OCI-LY7 (cell line): Measurements from ENCODE around the gene ATP8B4. TPM values are rescaled to one million over a fixed set of nuclear protein-coding genes. Genes with fewer than 3 reads are reported as not detected.

Source experiments
- BruUV-seq: library from RNA; stranded (reverse); fragments of 400-500 nt; replicated peaks from 2 replicates; lab custom pipeline; 2021; lab: Mats Ljungman, UMichigan
- CTCF ChIA-PET: fragments of 300-600 bp; sonication (Branson Sonifier 250); formaldehyde crosslinking; loops from one replicate; lab custom pipeline; 2022; ENCODE audit warnings: antibody characterized with exemption; ENCODE audit not compliant: unreplicated experiment; lab: Charles Lee
- POLR2A ChIA-PET: fragments of 300-600 bp; sonication (Branson Sonifier 250); formaldehyde crosslinking; loops from one replicate; lab custom pipeline; 2022; ENCODE audit warnings: antibody characterized with exemption; lab: Charles Lee
- DNase-seq: peaks from one replicate; pipeline ENCODE4 v3.0.0-alpha.2; 2015; ENCODE audit warnings: low spot score
- H2AFZ ChIP-seq: fragments of 200-600 bp; sonication (generic), shearing (Covaris generic); 2 replicates; pipeline ENCODE4 v1.6.1; 2014; ENCODE audit warnings: mild to moderate bottlenecking, antibody characterized with exemption, low read length, moderate library complexity
- H3K27ac ChIP-seq: fragments of 200-600 bp; sonication (generic); 2 replicates; pipeline ENCODE4 v1.5.1; 2014; ENCODE audit warnings: mixed run types, low read depth, mild to moderate bottlenecking, moderate library complexity, low read length, inconsistent platforms; ENCODE audit not compliant: poor library complexity, severe bottlenecking
- H3K36me3 ChIP-seq: fragments of 200-600 bp; sonication (generic); 2 replicates; pipeline ENCODE4 v1.6.1; 2014; ENCODE audit warnings: mild to moderate bottlenecking, antibody characterized with exemption, low read length, moderate library complexity, mixed read lengths; ENCODE audit not compliant: insufficient read depth
- H3K4me1 ChIP-seq: fragments of 200-600 bp; sonication (generic); 2 replicates; pipeline ENCODE4 v1.5.1; 2014; ENCODE audit warnings: mild to moderate bottlenecking, low read length; ENCODE audit not compliant: insufficient read depth, poor library complexity, severe bottlenecking
- H3K4me2 ChIP-seq: fragments of 200-600 bp; sonication (generic); 2 replicates; pipeline ENCODE4 v1.6.1; 2014; ENCODE audit warnings: mild to moderate bottlenecking, low read length
- H3K4me3 ChIP-seq: fragments of 200-600 bp; sonication (generic); 2 replicates; pipeline ENCODE4 v1.5.1; 2014; ENCODE audit warnings: mild to moderate bottlenecking, low read depth, low read length; ENCODE audit not compliant: poor library complexity, severe bottlenecking
- H3K79me2 ChIP-seq: fragments of 200-600 bp; sonication (generic); 2 replicates; pipeline ENCODE4 v1.6.1; 2016; ENCODE audit warnings: low read depth, mild to moderate bottlenecking, low read length, moderate library complexity, mixed read lengths; ENCODE audit not compliant: insufficient read depth
- H3K9me2 ChIP-seq: fragments of 200-600 bp; sonication (generic); 2 replicates; pipeline ENCODE4 v1.6.1; 2016; ENCODE audit warnings: mild to moderate bottlenecking, low read length, mixed read lengths; ENCODE audit not compliant: insufficient read depth
- H3K9me3 ChIP-seq: fragments of 200-600 bp; sonication (generic); 2 replicates; pipeline ENCODE4 v1.6.1; 2014; ENCODE audit warnings: mild to moderate bottlenecking, mixed run types, low read length, mixed read lengths
- H4K20me1 ChIP-seq: fragments of 200-600 bp; sonication (generic); 2 replicates; pipeline ENCODE4 v1.6.1; 2014; ENCODE audit warnings: mild to moderate bottlenecking, antibody characterized with exemption, low read length, moderate library complexity, mixed read lengths; ENCODE audit not compliant: insufficient read depth
- EZH2phosphoT487 ChIP-seq: fragments of 200-600 bp; sonication (generic); IDR thresholded peaks from 2 replicates; pipeline ENCODE4 v1.6.1; 2018; ENCODE audit warnings: low read depth, borderline replicate concordance, mild to moderate bottlenecking, mixed run types, antibody characterized with exemption, low read length, moderate library complexity, mixed read lengths
- intact Hi-C: fragments of 100-400 bp; cut with micrococcal nuclease; formaldehyde crosslinking; loops from one replicate; pipeline ENCODE4 v1.10.0; 2022; ENCODE audit not compliant: unreplicated experiment
- total RNA-seq, 2 experiments: library from RNA; depleted of rRNA in 1 of 2; stranded (reverse); fragments of >200 nt in 1 of 2; shearing (Covaris generic) in 1 of 2; gene quantifications; 2 replicates each; pipeline ENCODE4 v1.2.3, GENCODE V29; 2014 to 2022
- TF ChIP-seq, protein P1 (sequence below): fragments of 200-600 bp; sonication (generic); conservative IDR thresholded peaks from 2 replicates; pipeline ENCODE4 v1.5.1; 2014; ENCODE audit warnings: mild to moderate bottlenecking, antibody characterized with exemption, low read length, moderate library complexity, mixed read lengths

ATP8B4 gene
- total RNA-seq, 2 experiments from 2014 or later, result not detected

DNA sequence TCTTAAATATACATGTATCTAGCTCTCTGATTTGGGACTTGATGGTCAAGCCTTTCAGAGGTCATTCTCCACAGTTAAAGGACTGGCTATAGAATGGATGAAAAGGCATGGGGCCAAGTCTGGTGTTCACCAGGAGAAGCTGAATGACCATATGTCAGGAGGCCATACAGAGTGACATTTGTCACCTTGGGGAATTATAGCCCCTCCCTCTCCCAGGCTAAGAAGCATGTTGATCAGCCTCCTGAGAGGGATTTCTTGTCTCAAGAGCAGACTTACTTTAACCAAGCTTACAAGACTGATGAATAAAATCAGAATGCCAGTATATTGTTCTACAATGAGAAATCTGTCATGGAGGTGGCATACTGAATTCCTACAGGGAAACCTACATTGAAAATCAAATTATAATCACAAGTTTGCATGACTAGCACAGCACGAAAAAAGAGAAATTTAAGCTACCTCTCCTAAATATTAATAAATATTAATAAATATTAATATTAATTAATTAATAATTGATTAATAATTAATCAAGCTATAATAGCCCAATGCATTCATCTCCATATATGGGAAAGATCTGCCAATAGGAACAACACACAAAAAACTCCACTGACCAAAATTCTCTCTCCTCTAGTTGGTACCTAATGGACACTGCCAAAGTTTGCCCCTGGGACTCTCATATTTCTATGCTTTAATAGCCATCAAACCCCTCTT is 47.3 kb downstream of the ATP8B4 start:
- Histone ChIP-seq H3K4me1 (no peaks in the 10 kb centered on the region), H4K20me1 (no peaks in the 10 kb centered on the region), H3K4me2 (no peak overlapping the region), H2AFZ (no peak overlapping the region), H3K79me2 (no peaks in the 10 kb centered on the region), H3K9me3 (no peaks in the 10 kb centered on the region), H3K27ac (no peak overlapping the region), H3K36me3 (no peaks in the 10 kb centered on the region), H3K4me3 (no peak overlapping the region), H3K9me2 (no peaks in the 10 kb centered on the region)
- no peak for TF ChIP-seq EZH2phosphoT487
- TF ChIP-seq, protein P1, sequence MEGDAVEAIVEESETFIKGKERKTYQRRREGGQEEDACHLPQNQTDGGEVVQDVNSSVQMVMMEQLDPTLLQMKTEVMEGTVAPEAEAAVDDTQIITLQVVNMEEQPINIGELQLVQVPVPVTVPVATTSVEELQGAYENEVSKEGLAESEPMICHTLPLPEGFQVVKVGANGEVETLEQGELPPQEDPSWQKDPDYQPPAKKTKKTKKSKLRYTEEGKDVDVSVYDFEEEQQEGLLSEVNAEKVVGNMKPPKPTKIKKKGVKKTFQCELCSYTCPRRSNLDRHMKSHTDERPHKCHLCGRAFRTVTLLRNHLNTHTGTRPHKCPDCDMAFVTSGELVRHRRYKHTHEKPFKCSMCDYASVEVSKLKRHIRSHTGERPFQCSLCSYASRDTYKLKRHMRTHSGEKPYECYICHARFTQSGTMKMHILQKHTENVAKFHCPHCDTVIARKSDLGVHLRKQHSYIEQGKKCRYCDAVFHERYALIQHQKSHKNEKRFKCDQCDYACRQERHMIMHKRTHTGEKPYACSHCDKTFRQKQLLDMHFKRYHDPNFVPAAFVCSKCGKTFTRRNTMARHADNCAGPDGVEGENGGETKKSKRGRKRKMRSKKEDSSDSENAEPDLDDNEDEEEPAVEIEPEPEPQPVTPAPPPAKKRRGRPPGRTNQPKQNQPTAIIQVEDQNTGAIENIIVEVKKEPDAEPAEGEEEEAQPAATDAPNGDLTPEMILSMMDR, result no peak
- no peak for DNase-seq
- POLR2A ChIA-PET, result interaction anchor here (1.0 kb wide), 1 partner anchor 9 kb away, joined by 3 read pairs; no protein-coding TSS in a partner anchor
- BruUV-seq, result no TSS peak
- intact Hi-C loops, result no loop called here
- CTCF ChIA-PET, result no interaction called here

- H3K9me2 ChIP-seq, result no peaks in the 10 kb centered on the region
- no peaks in the 10 kb centered on the region for H3K4me1 ChIP-seq
- BruUV-seq, result no TSS peak
- H3K27ac ChIP-seq, result no peak overlapping the region
- no peaks in the 10 kb centered on the region for H3K9me3 ChIP-seq
- H3K4me2 ChIP-seq, result no peak overlapping the region
- no peaks in the 10 kb centered on the region for H3K36me3 ChIP-seq
- no peaks in the 10 kb centered on the region for H4K20me1 ChIP-seq
- intact Hi-C loops, result no loop called here
- CTCF ChIA-PET, result no interaction called here
- no peak for TF ChIP-seq EZH2phosphoT487
- TF ChIP-seq, protein P1, result no peak
- no peak for DNase-seq
- no peak overlapping the region for H3K4me3 ChIP-seq
- H2AFZ ChIP-seq, result no peak overlapping the region
- H3K79me2 ChIP-seq, result no peaks in the 10 kb centered on the region
- POLR2A ChIA-PET, result no interaction called here
Observed at GRCh38 chr15:50068016-50068415, 51.0 kb downstream of the ATP8B4 start.

DNA sequence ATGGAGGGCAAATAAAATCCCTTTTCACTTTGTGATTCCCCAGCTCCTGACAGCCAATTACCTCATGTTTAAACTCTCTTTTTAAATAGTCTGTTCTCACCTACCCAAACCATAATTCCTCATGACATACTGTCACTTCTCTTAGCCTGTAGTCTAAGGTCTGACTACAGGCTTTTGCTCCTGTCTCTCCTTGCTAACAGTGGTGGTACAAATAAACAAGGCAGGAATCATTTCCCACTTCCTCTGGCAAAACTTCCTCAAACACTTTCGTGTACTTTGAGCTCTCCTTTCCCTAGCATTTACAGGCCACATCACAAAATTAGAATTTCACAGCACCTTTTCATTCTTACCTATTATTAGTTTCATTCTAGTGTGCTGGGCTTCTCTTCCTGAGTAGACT is 51.8 kb downstream of the ATP8B4 start:
- ChIA-PET POLR2A (no interaction called here), CTCF (no interaction called here)
- BruUV-seq, result no TSS peak
- Histone ChIP-seq H3K4me3 (no peak overlapping the region), H4K20me1 (no peaks in the 10 kb centered on the region), H3K9me2 (no peaks in the 10 kb centered on the region), H2AFZ (no peak overlapping the region), H3K79me2 (no peaks in the 10 kb centered on the region), H3K4me1 (no peaks in the 10 kb centered on the region), H3K27ac (no peak overlapping the region), H3K4me2 (no peak overlapping the region), H3K9me3 (no peaks in the 10 kb centered on the region), H3K36me3 (no peaks in the 10 kb centered on the region)
- intact Hi-C loops, result no loop called here
- no peak for DNase-seq
- TF ChIP-seq EZH2phosphoT487, result no peak
- TF ChIP-seq, protein P1, result no peak
